IMR-90 (cell line): ENCODE measurements around the gene PDLIM1. TPM values are rescaled to one million over a fixed set of nuclear protein-coding genes. Genes with fewer than 3 reads are reported as not detected.
A peak's percentile ranks its signal among the peaks of the same experiment; 100 is the strongest.

ENCODE experiments used
- ATAC-seq: fragments of 200-7000 bp; cut with Tn5 transposase; 2 replicates; pipeline ENCODE4 v1.9.1; 2020; ENCODE audit warnings: low read depth, mild to moderate bottlenecking, moderate library complexity
- BruUV-seq: library from RNA; stranded (reverse); fragments of 400-500 nt; replicated peaks from 2 replicates; lab custom pipeline; 2021; lab: Mats Ljungman, UMichigan
- CTCF ChIA-PET: fragments of 300-600 bp; formaldehyde crosslinking; extraction: SDS; loops from one replicate; lab custom pipeline; 2021; ENCODE audit warnings: antibody characterized with exemption; lab: Yijun Ruan, JAX
- POLR2A ChIA-PET: fragments of 300-600 bp; sonication (Branson Sonifier 250); formaldehyde crosslinking; loops from one replicate; lab custom pipeline; 2022; ENCODE audit warnings: antibody characterized with exemption; ENCODE audit not compliant: unreplicated experiment; lab: Charles Lee
- DNase-seq: peaks from one replicate; pipeline ENCODE4 v3.0.0; 2013
- H2AFZ ChIP-seq: replicated peaks from 2 replicates; pipeline ENCODE3; 2013; ENCODE audit warnings: low read length, mild to moderate bottlenecking; ENCODE audit not compliant: poor library complexity
- H2AK5ac ChIP-seq: 2 replicates; pipeline ENCODE4 v1.6.1; 2013; ENCODE audit warnings: low read depth, low read length, inconsistent platforms
- H2AK9ac ChIP-seq: replicated peaks from 2 replicates; pipeline ENCODE3; 2013; ENCODE audit warnings: mild to moderate bottlenecking, low read depth, low read length, moderate library complexity; ENCODE audit not compliant: poor library complexity
- H2BK120ac ChIP-seq: 2 replicates; pipeline ENCODE4 v1.6.1; 2013; ENCODE audit warnings: low read depth, low read length, inconsistent platforms
- H2BK15ac ChIP-seq: 3 replicates; pipeline ENCODE4 v1.6.1; 2013; ENCODE audit warnings: low read depth, low read length, inconsistent platforms
- H2BK20ac ChIP-seq: 2 replicates; pipeline ENCODE4 v1.6.1; 2013; ENCODE audit warnings: low read depth, mild to moderate bottlenecking, inconsistent platforms, low read length, moderate library complexity
- H2BK5ac ChIP-seq: 2 replicates; pipeline ENCODE4 v1.6.1; 2013; ENCODE audit warnings: mild to moderate bottlenecking, low read depth, low read length, inconsistent platforms; ENCODE audit not compliant: poor library complexity, severe bottlenecking
- H3K14ac ChIP-seq: replicated peaks from 2 replicates; pipeline ENCODE4 v1.6.1; 2013; ENCODE audit warnings: low read depth, low read length, inconsistent platforms
- H3K18ac ChIP-seq: 2 replicates; pipeline ENCODE4 v1.6.1; 2013; ENCODE audit warnings: low read depth, low read length, control low read depth
- H3K23ac ChIP-seq: 2 replicates; pipeline ENCODE4 v1.6.1; 2013; ENCODE audit warnings: low read depth, low read length, inconsistent platforms
- H3K27ac ChIP-seq: 2 replicates; pipeline ENCODE4 v1.5.1; 2013; ENCODE audit warnings: mild to moderate bottlenecking, control low read depth, low read length; ENCODE audit not compliant: insufficient read depth
- H3K27me3 ChIP-seq: 2 replicates; pipeline ENCODE4 v1.6.1; 2013; ENCODE audit warnings: low read length; ENCODE audit not compliant: control insufficient read depth, insufficient read depth
- H3K36me3 ChIP-seq: 2 replicates; pipeline ENCODE4 v1.6.1; 2013; ENCODE audit warnings: low read length, mixed read lengths; ENCODE audit not compliant: control insufficient read depth, insufficient read depth
- H3K4ac ChIP-seq: 2 replicates; pipeline ENCODE4 v1.6.1; 2013; ENCODE audit warnings: low read depth, low read length, inconsistent platforms
- H3K4me1 ChIP-seq: 2 replicates; pipeline ENCODE4 v1.6.1; 2013; ENCODE audit warnings: low read length, mixed read lengths; ENCODE audit not compliant: control insufficient read depth, insufficient read depth
- H3K4me2 ChIP-seq: 2 replicates; pipeline ENCODE4 v1.6.1; 2013; ENCODE audit warnings: low read depth, mild to moderate bottlenecking, control low read depth, low read length, moderate library complexity
- H3K4me3 ChIP-seq: 2 replicates; pipeline ENCODE4 v1.5.1; 2013; ENCODE audit warnings: low read depth, mild to moderate bottlenecking, control low read depth, low read length, moderate library complexity; ENCODE audit not compliant: insufficient read depth
- H3K56ac ChIP-seq: 2 replicates; pipeline ENCODE4 v1.6.1; 2013; ENCODE audit warnings: low read length, inconsistent platforms; ENCODE audit not compliant: insufficient read depth; ENCODE audit errors: extremely low read depth
- H3K79me1 ChIP-seq, 2 experiments: 2 replicates each; pipeline ENCODE4 v1.6.1; 2013; ENCODE audit warnings: low read length in 2 of 2, inconsistent platforms in 1 of 2, low read depth in 1 of 2
- H3K9ac ChIP-seq: 2 replicates; pipeline ENCODE4 v1.6.1; 2013; ENCODE audit warnings: low read depth, low read length, control low read depth
- H3K9me1 ChIP-seq: 2 replicates; pipeline ENCODE4 v1.6.1; 2013; ENCODE audit warnings: low read length, inconsistent platforms; ENCODE audit not compliant: insufficient read depth
- H3K9me3 ChIP-seq: 2 replicates; pipeline ENCODE4 v1.6.1; 2013; ENCODE audit warnings: low read length; ENCODE audit not compliant: control insufficient read depth, insufficient read depth
- H4K20me1 ChIP-seq: 2 replicates; pipeline ENCODE4 v1.6.1; 2013; ENCODE audit warnings: low read length, inconsistent platforms; ENCODE audit not compliant: insufficient read depth
- H4K5ac ChIP-seq: 2 replicates; pipeline ENCODE4 v1.6.1; 2013; ENCODE audit warnings: mild to moderate bottlenecking, low read depth, low read length, control low read depth
- H4K8ac ChIP-seq, 2 experiments: 2 replicates each; pipeline ENCODE4 v1.6.1; 2013; ENCODE audit warnings: low read depth in 2 of 2, low read length in 2 of 2, control low read depth in 1 of 2, inconsistent platforms in 1 of 2
- H4K91ac ChIP-seq: 2 replicates; pipeline ENCODE4 v1.6.1; 2013; ENCODE audit warnings: low read depth, low read length, inconsistent platforms; ENCODE audit not compliant: insufficient read depth
- BHLHE40 ChIP-seq: fragments of 150-350 bp; IDR thresholded peaks from 2 replicates; pipeline ENCODE4 v1.6.1; 2016; ENCODE audit warnings: mild to moderate bottlenecking, low read depth, low read length
- CEBPB ChIP-seq: IDR thresholded peaks from 2 replicates; pipeline ENCODE4 v1.6.1; 2012; ENCODE audit warnings: low read depth, low read length, improper control_type of control experiment
- CHD1 ChIP-seq: IDR thresholded peaks from 2 replicates; pipeline ENCODE4 v1.6.1; 2012; ENCODE audit warnings: low read depth, low read length, improper control_type of control experiment
- CTCF ChIP-seq: conservative IDR thresholded peaks from 2 replicates; pipeline ENCODE4 v1.5.1; 2012; ENCODE audit warnings: mild to moderate bottlenecking, low read depth, low read length, improper control_type of control experiment
- ELK1 ChIP-seq: fragments of 150-350 bp; IDR thresholded peaks from 2 replicates; pipeline ENCODE4 v1.6.1; 2016; ENCODE audit warnings: low read depth, mild to moderate bottlenecking, low read length, moderate library complexity, borderline replicate concordance
- FOS ChIP-seq: fragments of 150-350 bp; IDR thresholded peaks from 2 replicates; pipeline ENCODE4 v1.6.1; 2016; ENCODE audit warnings: low read depth, low read length
- MAFK ChIP-seq: IDR thresholded peaks from 2 replicates; pipeline ENCODE4 v1.6.1; 2012; ENCODE audit warnings: low read depth, low read length, improper control_type of control experiment
- MAZ ChIP-seq: IDR thresholded peaks from 2 replicates; pipeline ENCODE4 v1.6.1; 2012; ENCODE audit warnings: low read depth, mild to moderate bottlenecking, low read length, improper control_type of control experiment, moderate library complexity, borderline replicate concordance
- MXI1 ChIP-seq: IDR thresholded peaks from 2 replicates; pipeline ENCODE4 v1.6.1; 2012; ENCODE audit warnings: low read depth, mild to moderate bottlenecking, low read length, moderate library complexity, borderline replicate concordance
- NFE2L2 ChIP-seq: fragments of 150-350 bp; IDR thresholded peaks from 2 replicates; pipeline ENCODE4 v1.6.1; 2016; ENCODE audit warnings: low read depth, mild to moderate bottlenecking, low read length
- POLR2A ChIP-seq: IDR thresholded peaks from 2 replicates; pipeline ENCODE4 v1.6.1; 2012; ENCODE audit warnings: mild to moderate bottlenecking, low read depth, low read length
- RAD21 ChIP-seq: IDR thresholded peaks from 2 replicates; pipeline ENCODE4 v1.6.1; 2012; ENCODE audit warnings: low read length, improper control_type of control experiment
- RCOR1 ChIP-seq: IDR thresholded peaks from 2 replicates; pipeline ENCODE4 v1.6.1; 2012; ENCODE audit warnings: mild to moderate bottlenecking, low read length, improper control_type of control experiment; ENCODE audit not compliant: insufficient replicate concordance
- RFX5 ChIP-seq: IDR thresholded peaks from 2 replicates; pipeline ENCODE4 v1.8.0; 2012; ENCODE audit warnings: low read depth, mild to moderate bottlenecking, low read length, moderate library complexity
- SMC3 ChIP-seq: fragments of 150-350 bp; IDR thresholded peaks from 2 replicates; pipeline ENCODE4 v1.6.1; 2016; ENCODE audit warnings: low read depth, mild to moderate bottlenecking, antibody characterized with exemption, low read length, moderate library complexity
- USF2 ChIP-seq: fragments of 150-350 bp; IDR thresholded peaks from 2 replicates; pipeline ENCODE4 v1.6.1; 2017; ENCODE audit warnings: mild to moderate bottlenecking, antibody characterized with exemption, low read length, low read depth
- WGBS, 2 experiments: methylation state at CpG; one replicate each; pipeline versions ENCODE4 v1.1.5 to v1.1.7; 2013; ENCODE audit warnings: missing lambda C conversion rate in 2 of 2; ENCODE audit not compliant: insufficient read length in 1 of 2; ENCODE audit errors: extremely low coverage in 2 of 2; 5-methylcytosine and 5-hydroxymethylcytosine counted together
- dilution Hi-C: fragments of 300-500 bp; cut with HindIII; formaldehyde crosslinking; loops from one replicate; pipeline ENCODE4 v1.14.3; 2018; ENCODE audit warnings: low sequenced_read_pairs; ENCODE audit not compliant: unreplicated experiment
- in situ Hi-C: fragments of 300-500 bp; cut with MboI; formaldehyde crosslinking; loops from 3 replicates; pipeline ENCODE4 v1.14.3; 2019; ENCODE audit warnings: low sequenced_read_pairs, inconsistent platforms, mixed read lengths
- intact Hi-C: fragments of 100-400 bp; cut with micrococcal nuclease; formaldehyde crosslinking; loops from 2 replicates; pipeline ENCODE4 v1.10.0; 2022
- polyA plus RNA-seq, 3 experiments: library from polyadenylated mRNA; depleted of rRNA; stranded (reverse); fragments of >200 nt; gene quantifications; 2 replicates each; pipeline ENCODE4 v1.2.3, GENCODE V29; 2012; ENCODE audit warnings: low replicate concordance in 1 of 3
- total RNA-seq: library from RNA; depleted of rRNA; stranded (reverse); fragments of >200 nt; gene quantifications from 2 replicates; pipeline ENCODE4 v1.2.3, GENCODE V29; 2012

Gene PDLIM1
- total and polyA plus RNA-seq, 2 of the 4 experiments (the other 2 are of a cell fraction), result 30.1 to 187 TPM

GRCh38 chr10:95235676-95236067, 55.1 kb downstream of the PDLIM1 start:
- peaks cover 49% of the 10 kb centered on the region for H3K36me3 ChIP-seq
- no peak overlapping the region for H3K18ac ChIP-seq
- H3K56ac ChIP-seq, result no peak overlapping the region
- no peak overlapping the region for H3K23ac ChIP-seq
- in situ Hi-C loops (loop anchor here (10.0 kb wide), 1 partner anchor 101 kb away; no protein-coding TSS in a partner anchor), intact Hi-C loops (no loop called here), dilution Hi-C loops (no loop called here)
- peak overlapping the region; percentile 47 for H2BK5ac ChIP-seq
- ChIA-PET CTCF (interaction anchor here (0.5 to 1.4 kb wide), 4 partner anchors 58 to 1104 kb away, joined by 3 to 6 read pairs (median 4); no protein-coding TSS in a partner anchor), POLR2A (no interaction called here)
- peaks cover 15% of the 10 kb centered on the region for H3K4me1 ChIP-seq
- H3K14ac ChIP-seq, result no peak overlapping the region
- no peak overlapping the region for H3K4me3 ChIP-seq
- DNase-seq, result no peak
- peaks cover 6 to 61% of the 10 kb centered on the region in 2 experiments; a peak in 3 of 4 replicates for H3K79me1 ChIP-seq
- ATAC-seq, result no peak
- H3K27ac ChIP-seq, result no peak overlapping the region
- peaks cover 6% of the 10 kb centered on the region; the same call in 1 of the 2 replicates for H4K20me1 ChIP-seq
- no peak overlapping the region for H3K4ac ChIP-seq
- H4K8ac ChIP-seq, result no peak overlapping the region
- no peak overlapping the region for H2AFZ ChIP-seq
- no peak overlapping the region for H2BK120ac ChIP-seq
- no peak overlapping the region for H4K5ac ChIP-seq
- H2AK5ac ChIP-seq, result no peak overlapping the region; the same call in 1 of the 2 replicates
- TF ChIP-seq ELK1, result no peak
- TF ChIP-seq RCOR1, result no peak
- TF ChIP-seq MAFK, result no peak
- no peak for TF ChIP-seq NFE2L2
- TF ChIP-seq USF2, result no peak
- no peak for TF ChIP-seq BHLHE40
- no peak for TF ChIP-seq POLR2A
- no peak for TF ChIP-seq MXI1
- TF ChIP-seq CHD1, result no peak
- no peak for TF ChIP-seq FOS
- TF ChIP-seq CTCF, result no peak
- TF ChIP-seq SMC3, result no peak
- no peak for TF ChIP-seq CEBPB
- TF ChIP-seq RFX5, result no peak
- TF ChIP-seq RAD21, result no peak
- no peak for TF ChIP-seq MAZ
- H4K91ac ChIP-seq, result no peak overlapping the region
- no peak overlapping the region; the same call in 1 of the 2 replicates for H2BK20ac ChIP-seq
- H3K9me3 ChIP-seq, result no peaks in the 10 kb centered on the region
- H2BK15ac ChIP-seq, result no peak overlapping the region; the same call in 2 of the 3 replicates
- H3K9me1 ChIP-seq, result peaks cover 22% of the 10 kb centered on the region
- BruUV-seq, result no TSS peak
- H3K27me3 ChIP-seq, result no peaks in the 10 kb centered on the region
- no peak overlapping the region for H3K4me2 ChIP-seq
- no peak overlapping the region for H3K9ac ChIP-seq
- H2AK9ac ChIP-seq, result no peak overlapping the region
- WGBS, 2 experiments, result no CpG with 5 or more reads among the region's 3 CpGs
